DMS153 (cell line): ENCODE results near the gene RELA.
"Not testable (repeated sequence)": the region's sequence is repeated elsewhere in the genome, so short reads cannot be mapped to it uniquely, and the experiment has no call there.

Experiments used
- DNase-seq: peaks from one replicate; lab custom pipeline; 2025; lab: John Stamatoyannopoulos, UW

Gene RELA

DNA sequence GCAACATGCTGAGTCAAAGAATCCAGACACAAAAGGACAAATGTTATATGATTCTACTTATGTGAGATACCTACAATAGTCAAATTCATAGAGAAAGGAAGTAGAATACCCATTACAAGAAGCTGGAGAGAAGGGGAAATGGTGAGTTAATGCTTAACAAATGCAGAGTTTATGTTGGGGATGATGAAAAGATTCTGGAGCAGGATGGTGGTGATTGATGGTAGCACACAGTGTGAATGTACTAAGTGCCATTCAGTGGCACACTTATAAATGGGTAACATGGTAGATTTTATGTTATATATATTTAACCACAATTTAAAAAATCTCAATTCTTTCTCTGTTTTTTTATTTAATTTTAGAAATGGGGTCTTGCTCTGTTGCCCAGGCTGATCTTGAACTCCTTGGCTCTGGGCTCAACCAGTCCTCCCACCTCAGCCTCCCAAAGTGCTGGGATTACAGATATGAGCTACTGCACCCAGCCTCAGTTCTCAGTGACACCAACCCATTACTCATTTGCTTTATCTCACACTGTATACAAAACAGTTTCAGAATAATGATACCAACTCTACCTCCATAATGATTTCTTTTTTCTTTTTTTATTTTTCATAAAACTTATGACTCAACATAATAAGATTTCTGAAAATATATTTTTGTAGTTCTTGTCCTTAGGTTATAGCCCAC, 9.6 kb upstream of the RELA start:
- DNase-seq = no peak

DNA sequence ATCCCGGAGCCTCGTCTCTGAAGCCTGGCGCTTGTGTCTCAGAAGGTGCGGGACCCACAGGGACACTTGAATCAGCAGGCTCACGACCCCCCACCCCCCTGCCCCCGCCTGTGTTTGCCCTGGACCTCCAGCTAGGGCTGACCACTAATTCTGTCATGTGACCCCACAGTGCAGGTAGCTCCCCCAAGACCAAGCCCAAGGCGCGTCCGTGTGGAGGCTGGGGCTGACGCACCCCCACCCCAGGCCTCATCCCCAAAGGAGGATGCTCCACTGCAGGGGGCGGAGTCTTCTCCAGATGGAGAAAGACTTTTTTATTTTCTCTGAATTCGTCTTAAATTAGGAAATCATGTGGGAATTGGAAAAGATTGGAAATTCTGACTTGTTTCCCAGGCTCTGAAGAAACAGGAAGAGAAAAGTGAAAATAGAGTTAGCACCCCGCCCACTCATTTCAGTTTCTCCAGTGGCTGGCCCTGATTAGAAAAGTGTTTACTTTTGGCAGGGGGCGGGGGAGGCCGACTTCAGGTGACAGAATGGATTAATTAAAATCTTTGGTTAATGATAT, 1.0 kb upstream of the RELA start:
- DNase-seq = no peak

- no peak for DNase-seq
These were observed 393 bp downstream of the RELA start for GRCh38 chr11:65662247-65662798.

- DNase-seq = no peak
These were observed 993 bp downstream of the RELA start for GRCh38 chr11:65661599-65662246.

- DNase-seq = not testable (repeated sequence)
These were observed 1.8 kb downstream of the RELA start for GRCh38 chr11:65660908-65661307.

GRCh38 chr11:65660038-65660437, 2.7 kb downstream of the RELA start:
- DNase-seq = no peak

DNA sequence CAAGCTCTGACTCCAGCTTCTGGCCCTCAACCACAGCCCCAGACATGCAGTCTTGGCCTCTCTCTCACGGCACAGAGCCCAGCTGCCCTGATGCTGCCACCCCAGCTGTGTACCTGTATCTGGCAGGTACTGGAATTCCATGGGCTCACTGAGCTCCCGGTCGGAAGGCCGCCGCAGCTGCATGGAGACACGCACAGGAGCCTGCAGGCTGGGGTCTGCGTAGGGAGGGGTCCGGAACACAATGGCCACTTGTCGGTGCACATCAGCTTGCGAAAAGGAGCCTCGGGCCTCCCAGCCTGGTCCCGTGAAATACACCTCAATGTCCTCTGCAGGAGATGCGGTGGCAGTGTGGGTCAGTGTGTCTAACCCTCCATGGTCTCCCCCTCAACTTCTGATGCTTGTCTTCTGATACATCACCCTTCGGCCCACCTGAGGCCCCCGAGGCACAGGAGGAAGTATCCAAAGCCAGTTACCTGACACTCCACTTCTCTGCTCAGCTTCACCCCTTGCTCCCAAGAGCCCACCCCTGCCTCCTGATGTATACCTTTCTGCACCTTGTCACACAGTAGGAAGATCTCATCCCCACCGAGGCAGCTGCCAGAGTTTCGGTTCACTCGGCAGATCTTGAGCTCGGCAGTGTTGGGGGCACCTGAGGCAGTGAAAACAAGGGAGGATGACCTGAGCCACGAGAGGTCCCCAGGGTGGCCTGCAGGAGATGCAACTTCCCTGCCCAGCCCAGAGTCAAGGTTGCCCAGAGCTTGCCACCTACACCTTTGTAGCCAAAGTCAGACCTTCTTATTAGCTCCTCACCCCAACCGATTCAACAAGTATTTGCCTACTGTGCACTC, 4.3 kb downstream of the RELA start:
- no peak for DNase-seq

GRCh38 chr11:65657426-65657825, 5.3 kb downstream of the RELA start:
- DNase-seq = no peak

DNA sequence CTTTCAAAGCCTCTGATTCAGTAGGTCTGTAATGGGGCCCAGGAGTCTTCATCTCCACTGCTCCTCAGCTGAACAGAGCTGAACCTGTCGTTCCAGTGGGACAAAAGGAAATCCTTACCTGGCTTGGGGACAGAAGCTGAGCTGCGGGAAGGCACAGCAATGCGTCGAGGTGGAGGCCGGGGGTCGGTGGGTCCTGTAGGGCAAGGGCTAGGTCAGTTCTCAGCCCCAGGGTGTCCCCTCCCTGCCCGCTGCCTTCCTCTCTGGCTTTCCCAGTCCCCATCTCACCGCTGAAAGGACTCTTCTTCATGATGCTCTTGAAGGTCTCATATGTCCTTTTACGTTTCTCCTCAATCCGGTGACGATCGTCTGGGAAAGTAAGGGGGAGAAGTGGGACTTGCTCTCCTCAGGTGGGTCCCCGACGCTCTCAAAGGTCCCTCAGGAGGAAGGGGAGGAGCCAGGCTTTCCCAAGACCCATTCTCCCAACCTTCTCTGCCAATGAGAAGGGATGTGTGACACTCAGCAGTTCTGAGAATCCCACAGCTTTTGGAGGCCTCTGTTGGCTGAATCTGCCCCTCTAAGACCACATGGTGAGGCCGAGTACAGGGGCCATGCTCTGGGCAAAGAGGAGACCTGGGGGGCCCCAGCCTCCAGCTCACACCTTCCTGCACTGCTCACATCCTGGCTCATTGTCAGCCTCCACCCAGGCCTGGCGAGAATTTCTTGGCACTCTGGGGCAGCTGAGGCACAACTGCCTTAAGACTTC, 7.0 kb downstream of the RELA start:
- DNase-seq = no peak

GRCh38 chr11:65654375-65655349, 8.1 kb downstream of the RELA start:
- no peak for DNase-seq

- DNase-seq = no peak
These were observed 9.2 kb downstream of the RELA start for GRCh38 chr11:65653229-65654225.

DNA sequence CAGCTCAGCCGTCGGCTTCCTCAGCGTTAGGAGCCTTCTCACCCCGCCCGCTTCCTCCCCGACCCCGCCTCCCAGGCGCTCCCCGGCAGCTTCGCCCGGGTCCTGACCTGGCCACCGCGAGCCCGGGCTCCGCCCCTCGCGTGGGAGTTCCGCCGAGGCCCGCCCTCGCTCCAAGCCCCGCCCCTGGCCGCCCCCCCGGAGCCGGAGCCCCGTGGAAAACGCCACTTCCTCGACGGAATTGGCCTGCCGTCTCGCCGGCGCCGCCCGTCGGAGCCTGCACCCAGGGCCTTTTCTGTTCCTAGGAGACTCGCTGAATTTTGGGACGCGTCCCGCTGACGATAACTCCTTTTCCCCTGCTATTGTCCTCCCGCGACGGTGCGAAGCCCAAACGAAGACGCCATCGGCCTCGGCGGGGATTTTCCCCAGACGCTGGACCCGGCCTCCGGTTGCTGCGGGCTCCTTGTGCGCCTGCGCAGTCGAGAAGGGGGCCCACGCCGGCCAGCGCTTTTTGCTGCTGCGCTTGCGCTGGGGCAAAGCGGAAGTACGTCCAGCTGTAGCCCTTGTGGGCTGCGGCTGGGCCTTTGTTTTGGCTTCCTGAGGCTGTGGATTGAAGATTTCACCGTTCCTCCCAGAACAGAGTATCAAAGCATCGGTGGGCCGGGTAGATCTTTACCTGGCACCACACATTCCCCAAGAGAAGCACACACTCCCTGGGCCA, 10.0 kb downstream of the RELA start:
- peak; percentile 86 for DNase-seq

DNA sequence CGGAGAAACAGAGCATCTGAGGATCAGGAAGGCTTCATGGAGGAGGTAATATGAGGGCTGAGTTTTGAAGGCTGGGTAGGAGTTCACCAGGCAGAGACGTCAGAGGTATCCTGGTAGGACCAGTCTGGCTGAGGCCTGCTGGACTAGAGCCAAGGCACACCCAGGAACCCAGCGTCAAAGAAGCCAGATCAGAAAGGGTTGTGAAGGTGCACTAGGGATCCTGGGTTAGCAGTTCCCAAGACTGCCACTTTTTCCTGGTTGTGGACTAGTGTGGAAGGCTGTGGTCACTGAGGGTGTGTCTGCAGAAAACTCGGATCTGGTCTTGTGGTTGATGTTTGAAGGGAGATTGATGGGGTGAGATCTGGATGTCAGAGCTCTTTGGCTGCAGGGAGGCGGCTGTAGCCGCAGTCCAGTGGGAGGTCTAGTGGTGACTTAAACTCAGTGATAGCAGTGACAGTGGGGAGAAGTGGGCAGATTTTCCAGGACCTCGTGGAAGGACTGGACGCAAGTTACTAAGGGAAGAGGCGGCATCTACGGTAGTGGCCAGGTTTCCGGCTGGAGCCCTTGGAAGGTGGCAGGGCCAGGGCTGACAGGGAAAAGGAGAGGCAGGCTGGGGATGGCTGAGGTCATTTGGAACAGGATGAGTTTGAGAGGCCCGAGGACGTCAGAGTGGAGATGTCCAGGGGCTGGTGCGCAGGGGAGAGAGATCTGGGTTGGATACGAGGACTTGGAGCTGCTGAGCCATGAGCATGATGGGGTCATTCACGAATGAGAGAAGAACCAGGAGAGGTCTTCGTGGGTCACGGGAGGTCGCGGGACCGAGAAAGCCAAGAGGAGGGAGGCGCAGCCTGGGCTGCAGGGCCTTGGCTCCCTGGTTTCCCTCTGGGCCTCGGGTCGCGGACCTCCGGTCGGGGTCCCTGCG, 10.9 kb downstream of the RELA start:
- DNase-seq = no peak

DNA sequence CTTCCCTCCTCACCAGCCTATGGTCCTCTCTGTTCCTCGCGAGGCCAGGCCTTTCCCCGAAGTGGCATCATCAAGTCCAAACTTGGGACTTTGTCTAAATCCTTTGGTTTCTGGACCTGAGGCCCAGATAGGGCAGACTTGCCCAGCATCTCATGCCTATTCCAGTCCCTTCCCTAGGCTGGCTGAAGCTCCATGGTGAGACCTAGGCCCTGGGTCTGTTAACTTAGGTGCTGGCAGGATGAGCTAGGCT, 11.5 kb downstream of the RELA start:
- DNase-seq = no peak

DNA sequence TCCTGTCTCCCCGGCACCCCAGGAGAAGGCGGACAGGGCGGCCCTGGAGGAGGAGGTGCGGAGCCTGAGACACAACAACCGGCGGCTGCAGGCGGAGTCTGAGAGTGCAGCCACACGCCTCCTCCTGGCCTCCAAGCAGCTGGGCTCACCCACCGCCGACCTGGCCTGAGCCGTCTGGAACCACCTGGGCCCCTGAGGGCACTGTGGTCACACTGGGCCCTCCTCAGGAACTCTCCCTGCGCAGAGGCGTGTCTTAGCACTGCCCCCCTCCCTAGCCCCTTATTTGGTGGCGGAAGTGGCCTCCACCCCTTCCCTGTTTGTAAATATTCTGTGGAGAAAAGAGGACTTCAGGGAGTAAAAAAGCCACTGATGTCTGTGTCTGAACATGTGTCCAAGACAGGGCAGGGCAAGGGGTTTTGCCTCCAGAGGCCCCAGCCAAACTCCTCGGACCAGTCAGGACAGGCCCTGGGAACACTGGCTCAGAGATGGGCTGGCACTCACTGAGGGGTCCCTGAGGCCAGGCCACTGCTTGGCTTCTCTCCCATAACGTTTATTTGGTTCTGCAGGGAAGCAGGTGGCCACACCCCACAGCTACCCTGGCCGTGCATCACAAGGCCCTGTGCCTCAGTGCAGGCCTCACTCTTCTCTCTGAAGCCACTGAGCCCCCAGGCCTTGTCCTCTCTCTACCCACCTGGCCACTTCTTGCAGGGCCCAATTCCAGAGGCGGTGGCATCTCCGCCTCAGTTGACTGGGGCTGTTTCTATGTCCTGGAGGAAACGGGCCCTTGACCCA, 12.0 kb downstream of the RELA start:
- no peak for DNase-seq

- DNase-seq = no peak
These were observed 12.8 kb downstream of the RELA start for GRCh38 chr11:65649656-65650546.
